ENCODE measurements around the gene FIBCD1. TPM values are rescaled to one million over a fixed set of nuclear protein-coding genes. Genes with fewer than 3 reads are reported as not detected.

The FIBCD1 gene, protein sequence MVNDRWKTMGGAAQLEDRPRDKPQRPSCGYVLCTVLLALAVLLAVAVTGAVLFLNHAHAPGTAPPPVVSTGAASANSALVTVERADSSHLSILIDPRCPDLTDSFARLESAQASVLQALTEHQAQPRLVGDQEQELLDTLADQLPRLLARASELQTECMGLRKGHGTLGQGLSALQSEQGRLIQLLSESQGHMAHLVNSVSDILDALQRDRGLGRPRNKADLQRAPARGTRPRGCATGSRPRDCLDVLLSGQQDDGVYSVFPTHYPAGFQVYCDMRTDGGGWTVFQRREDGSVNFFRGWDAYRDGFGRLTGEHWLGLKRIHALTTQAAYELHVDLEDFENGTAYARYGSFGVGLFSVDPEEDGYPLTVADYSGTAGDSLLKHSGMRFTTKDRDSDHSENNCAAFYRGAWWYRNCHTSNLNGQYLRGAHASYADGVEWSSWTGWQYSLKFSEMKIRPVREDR
- 11.8 to 23.1 TPM (median 20.8 TPM) in 5 replicates for total RNA-seq (2022; extraction: Qiagen RNA extraction)

DNA sequence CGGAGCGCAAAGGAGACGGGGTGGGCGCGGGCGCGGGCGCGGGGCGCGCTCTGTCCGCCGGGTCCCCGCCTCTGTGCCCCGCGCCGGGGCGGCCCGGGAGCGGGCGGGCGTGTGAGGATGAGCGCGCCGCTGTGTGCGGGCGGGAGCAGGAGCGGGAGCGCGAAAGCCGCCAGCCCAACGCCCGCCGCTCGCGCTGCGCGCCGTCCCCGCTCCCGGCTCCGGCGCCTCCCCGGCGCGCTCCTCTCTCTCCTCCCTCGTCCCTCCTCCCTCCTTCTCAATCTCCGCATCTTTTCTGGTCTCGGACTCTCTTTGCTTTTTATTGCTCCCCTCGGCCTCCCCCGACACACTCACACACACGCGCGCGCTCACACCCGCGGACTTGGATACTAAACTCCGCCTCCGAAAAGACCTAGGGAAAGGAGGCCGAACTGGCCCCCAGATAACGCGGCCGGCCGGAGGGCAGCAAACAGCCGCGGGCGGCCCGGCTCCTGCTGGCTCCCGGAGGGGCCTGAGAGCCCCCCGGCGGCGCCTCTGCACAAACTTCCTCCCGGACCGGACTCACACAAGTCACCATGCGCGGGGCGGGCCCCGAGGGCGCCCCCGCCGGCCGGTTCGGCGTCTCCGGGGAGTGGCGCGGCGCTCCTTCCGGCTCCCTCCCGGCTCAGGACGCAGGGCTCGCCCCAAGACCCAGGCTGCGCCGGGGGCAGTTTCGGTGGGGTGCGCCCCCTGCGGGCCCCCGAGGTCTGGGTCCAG lies at the start of gene FIBCD1:
FIBCD1 (minus strand) TSS at position 596 of the 753 bp plus-strand sequence. CDS start 640 bp downstream, outside the sequence.

GRCh38 chr9:130896233-130897014 lies 42.6 kb downstream of the FIBCD1 start, which contains the start of gene QRFP:
QRFP (minus strand) TSS chr9:130896812; CDS start chr9:130893838, 2,974 bp downstream.

Other genes with a start within 250 kb of the FIBCD1 start
- gene EXOSC2, start 245.5 kb downstream of the FIBCD1 start, total RNA-seq (2022; extraction: Qiagen RNA extraction): 49.6 to 70.5 TPM (median 53.2 TPM) in 5 replicates
- 33.8 to 59.2 TPM (median 57.9 TPM) in 5 replicates for gene ABL1, start 104.0 kb downstream of the FIBCD1 start, total RNA-seq (2022; extraction: Qiagen RNA extraction)
- 0.06 TPM in 1 of 5 replicates, not detected in the others for gene QRFP, start 42.4 kb downstream of the FIBCD1 start, total RNA-seq (2022; extraction: Qiagen RNA extraction)
- gene LAMC3, start 69.9 kb upstream of the FIBCD1 start, total RNA-seq (2022; extraction: Qiagen RNA extraction): 1.2 to 2.2 TPM (median 2.1 TPM) in 5 replicates
- 2.0 to 2.4 TPM (median 2.1 TPM) in 5 replicates for gene AIF1L, start 157.3 kb upstream of the FIBCD1 start, total RNA-seq (2022; extraction: Qiagen RNA extraction)
- 19.4 to 28.6 TPM (median 28.1 TPM) in 5 replicates for gene NUP214, start 186.3 kb upstream of the FIBCD1 start, total RNA-seq (2022; extraction: Qiagen RNA extraction)

Data from A549 treated with dexamethasone at 1 μM for 4 hours (cell line).